Lower leg skin (tissue), 3 donors: Measurements from ENCODE around the gene CDC16.

Experiments
- POLR2A ChIP-seq, 2 donors: fragments of 450-650 bp; IDR thresholded peaks; one replicate each; pipeline ENCODE4 v1.6.1; 2016 to 2017; ENCODE audit warnings: antibody characterized with exemption in 2 of 2, mild to moderate bottlenecking in 1 of 2, moderate library complexity in 1 of 2
- TF ChIP-seq, protein P1 (sequence below), 3 donors: fragments of 450-650 bp; IDR thresholded peaks; one replicate each; pipeline ENCODE4 v1.5.1; 2016; ENCODE audit warnings: antibody characterized with exemption in 3 of 3, mild to moderate bottlenecking in 3 of 3, moderate library complexity in 2 of 3

DNA sequence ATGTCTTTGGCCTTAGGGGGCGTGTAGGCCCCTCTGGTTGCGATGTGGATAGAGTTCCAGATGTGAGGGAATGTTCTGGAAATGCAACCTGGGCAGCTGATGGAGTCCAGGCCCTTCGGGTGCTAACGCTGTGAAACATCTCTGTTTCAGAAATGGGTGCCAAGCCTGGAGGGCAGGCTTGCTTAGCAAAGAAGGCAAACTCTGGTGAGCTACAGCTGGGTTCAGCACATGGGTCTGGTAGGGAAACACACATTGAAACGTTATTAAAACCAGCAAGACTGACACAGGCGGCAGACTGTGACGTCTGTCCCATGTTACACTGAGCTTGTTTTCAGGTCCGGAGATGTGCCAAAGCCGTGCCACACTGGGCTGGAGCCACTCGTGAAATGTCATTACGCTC, 8.6 kb upstream of the CDC16 start:
- TF ChIP-seq, protein P1, sequence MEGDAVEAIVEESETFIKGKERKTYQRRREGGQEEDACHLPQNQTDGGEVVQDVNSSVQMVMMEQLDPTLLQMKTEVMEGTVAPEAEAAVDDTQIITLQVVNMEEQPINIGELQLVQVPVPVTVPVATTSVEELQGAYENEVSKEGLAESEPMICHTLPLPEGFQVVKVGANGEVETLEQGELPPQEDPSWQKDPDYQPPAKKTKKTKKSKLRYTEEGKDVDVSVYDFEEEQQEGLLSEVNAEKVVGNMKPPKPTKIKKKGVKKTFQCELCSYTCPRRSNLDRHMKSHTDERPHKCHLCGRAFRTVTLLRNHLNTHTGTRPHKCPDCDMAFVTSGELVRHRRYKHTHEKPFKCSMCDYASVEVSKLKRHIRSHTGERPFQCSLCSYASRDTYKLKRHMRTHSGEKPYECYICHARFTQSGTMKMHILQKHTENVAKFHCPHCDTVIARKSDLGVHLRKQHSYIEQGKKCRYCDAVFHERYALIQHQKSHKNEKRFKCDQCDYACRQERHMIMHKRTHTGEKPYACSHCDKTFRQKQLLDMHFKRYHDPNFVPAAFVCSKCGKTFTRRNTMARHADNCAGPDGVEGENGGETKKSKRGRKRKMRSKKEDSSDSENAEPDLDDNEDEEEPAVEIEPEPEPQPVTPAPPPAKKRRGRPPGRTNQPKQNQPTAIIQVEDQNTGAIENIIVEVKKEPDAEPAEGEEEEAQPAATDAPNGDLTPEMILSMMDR (IDR thresholded peaks at IDR 0.05) = no peak
- no peak for TF ChIP-seq POLR2A (IDR thresholded peaks at IDR 0.05)
